Hepatocyte (in vitro differentiated cells): ENCODE results near the gene DOCK4.

Source experiments
- CTCF ChIP-seq: fragments of 200-600 bp; sonication (generic); IDR thresholded peaks from 2 replicates; pipeline ENCODE4 v1.5.1; 2016; ENCODE audit warnings: antibody characterized with exemption, mild to moderate bottlenecking; ENCODE audit not compliant: poor library complexity
- EZH2 ChIP-seq: fragments of 200-600 bp; sonication (generic); IDR thresholded peaks from 2 replicates; pipeline ENCODE4 v1.6.1; 2016; ENCODE audit warnings: antibody characterized with exemption, mild to moderate bottlenecking, borderline replicate concordance
- EZH2phosphoT487 ChIP-seq: fragments of 200-600 bp; sonication (generic); IDR thresholded peaks from one replicate; pipeline ENCODE4 v1.6.1; 2018; ENCODE audit warnings: antibody characterized with exemption, mild to moderate bottlenecking, low read depth, moderate library complexity; ENCODE audit not compliant: unreplicated experiment, severe bottlenecking

GRCh38 chr7:112088484-112089016, 117.6 kb downstream of the DOCK4 start:
- TF ChIP-seq EZH2 (no peak), CTCF (no peak), EZH2phosphoT487 (no peak)
